Measurements from ENCODE around the gene CNTN4.

- TF ChIP-seq, protein P1, sequence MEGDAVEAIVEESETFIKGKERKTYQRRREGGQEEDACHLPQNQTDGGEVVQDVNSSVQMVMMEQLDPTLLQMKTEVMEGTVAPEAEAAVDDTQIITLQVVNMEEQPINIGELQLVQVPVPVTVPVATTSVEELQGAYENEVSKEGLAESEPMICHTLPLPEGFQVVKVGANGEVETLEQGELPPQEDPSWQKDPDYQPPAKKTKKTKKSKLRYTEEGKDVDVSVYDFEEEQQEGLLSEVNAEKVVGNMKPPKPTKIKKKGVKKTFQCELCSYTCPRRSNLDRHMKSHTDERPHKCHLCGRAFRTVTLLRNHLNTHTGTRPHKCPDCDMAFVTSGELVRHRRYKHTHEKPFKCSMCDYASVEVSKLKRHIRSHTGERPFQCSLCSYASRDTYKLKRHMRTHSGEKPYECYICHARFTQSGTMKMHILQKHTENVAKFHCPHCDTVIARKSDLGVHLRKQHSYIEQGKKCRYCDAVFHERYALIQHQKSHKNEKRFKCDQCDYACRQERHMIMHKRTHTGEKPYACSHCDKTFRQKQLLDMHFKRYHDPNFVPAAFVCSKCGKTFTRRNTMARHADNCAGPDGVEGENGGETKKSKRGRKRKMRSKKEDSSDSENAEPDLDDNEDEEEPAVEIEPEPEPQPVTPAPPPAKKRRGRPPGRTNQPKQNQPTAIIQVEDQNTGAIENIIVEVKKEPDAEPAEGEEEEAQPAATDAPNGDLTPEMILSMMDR (IDR thresholded peaks at IDR 0.05 in 8 of 11, conservative IDR thresholded peaks at IDR 0.05 in 3 of 11), result no peak
- no peak for TF ChIP-seq POLR2A (IDR thresholded peaks at IDR 0.05)
Observed at GRCh38 chr3:2153053-2153452, 54.4 kb downstream of the CNTN4 start.

All from spleen (tissue), 7 donors.